ENCODE results near the gene DNAAF5.

The DNAAF5 gene

GRCh38 chr7:818031-818699 is 91.7 kb downstream of the DNAAF5 start:
- peak; percentile 73 for DNase-seq

GRCh38 chr7:820341-820740 is 93.8 kb downstream of the DNAAF5 start:
- no peak for DNase-seq

- DNase-seq = no peak
Measured at GRCh38 chr7:821688-822087, 95.2 kb downstream of the DNAAF5 start.

GRCh38 chr7:822692-823276 is 96.3 kb downstream of the DNAAF5 start:
- DNase-seq = no peak

- no peak for DNase-seq
Measured at GRCh38 chr7:823649-824048, 97.2 kb downstream of the DNAAF5 start.

- no peak for DNase-seq
Measured at GRCh38 chr7:824081-824480, 97.6 kb downstream of the DNAAF5 start.

GRCh38 chr7:824664-825063 is 98.2 kb downstream of the DNAAF5 start:
- DNase-seq = no peak

- peak; percentile 56 for DNase-seq
Measured at GRCh38 chr7:825386-825785, 98.9 kb downstream of the DNAAF5 start.

GRCh38 chr7:826230-826917 is 99.9 kb downstream of the DNAAF5 start:
- DNase-seq = no peak

- DNase-seq = no peak
Measured at GRCh38 chr7:828793-829561, 102.5 kb downstream of the DNAAF5 start.

- no peak for DNase-seq
Measured at GRCh38 chr7:830069-830468, 103.6 kb downstream of the DNAAF5 start.

GRCh38 chr7:831596-832166 is 105.2 kb downstream of the DNAAF5 start:
- DNase-seq = peak; percentile 84

GRCh38 chr7:832167-832967 is 105.9 kb downstream of the DNAAF5 start, which contains the start of gene SUN1:
TSS of gene SUN1 (plus strand) at chr7:832476. CDS start at chr7:832525, 49 bp downstream.
- peak; percentile 57 for DNase-seq

- DNase-seq = no peak
Measured at GRCh38 chr7:832968-833424, 106.5 kb downstream of the DNAAF5 start.

GRCh38 chr7:833601-834258 is 107.2 kb downstream of the DNAAF5 start:
- DNase-seq = no peak

GRCh38 chr7:834277-834676 is 107.8 kb downstream of the DNAAF5 start:
- DNase-seq = no peak

- no peak for DNase-seq
Measured at GRCh38 chr7:835021-835420, 108.5 kb downstream of the DNAAF5 start.

GRCh38 chr7:835485-836401 is 109.2 kb downstream of the DNAAF5 start:
- DNase-seq = no peak

All from EL (cell line).